SK-N-SH (cell line): ENCODE results near the gene DNAH1. TPM values are rescaled to one million over a fixed set of nuclear protein-coding genes. Genes with fewer than 3 reads are reported as not detected.

ENCODE experiments used
- CTCF ChIA-PET: fragments of 300-600, 350-600 bp; formaldehyde crosslinking; extraction: SDS; loops from one replicate; lab custom pipeline; 2021; lab: Yijun Ruan, JAX
- POLR2A ChIA-PET: fragments of 350-600 bp; sonication (Branson Sonifier 250); formaldehyde crosslinking; extraction: SDS; loops from one replicate; lab custom pipeline; 2020; ENCODE audit warnings: antibody characterized with exemption, inconsistent platforms; lab: Yijun Ruan, JAX
- DNase-seq: peaks from one replicate; pipeline ENCODE4 v3.0.0; 2012
- H2AFZ ChIP-seq: fragments of 200-600 bp; sonication (generic); 2 replicates; pipeline ENCODE4 v1.8.1; 2016; ENCODE audit warnings: antibody characterized with exemption, mild to moderate bottlenecking, low read depth
- H3F3A ChIP-seq: fragments of 200-600 bp; sonication (generic); replicated peaks from 2 replicates; pipeline ENCODE3; 2016; ENCODE audit warnings: antibody characterized with exemption, mild to moderate bottlenecking; ENCODE audit not compliant: insufficient read depth
- H3K27ac ChIP-seq, 2 experiments: fragments of 200-500 bp in 1 of 2; fragments of 200-600 bp in 1 of 2; sonication (Bioruptor generic) in 1 of 2; sonication (generic), shearing (Covaris generic) in 1 of 2; 2 replicates each; pipeline versions ENCODE4 v1.5.1 to v1.6.1; 2014 to 2016; ENCODE audit warnings: low read depth in 2 of 2, inconsistent platforms in 1 of 2, low read length in 1 of 2, mild to moderate bottlenecking in 1 of 2, mixed read lengths in 1 of 2
- H3K27me3 ChIP-seq: fragments of 200-600 bp; sonication (generic), shearing (Covaris generic); 2 replicates; pipeline ENCODE4 v1.6.1; 2016; ENCODE audit warnings: mixed run types; ENCODE audit not compliant: insufficient read depth
- H3K36me3 ChIP-seq, 2 experiments: fragments of 200-500 bp in 1 of 2; fragments of 200-600 bp in 1 of 2; sonication (Bioruptor generic) in 1 of 2; sonication (generic) in 1 of 2; replicated peaks in 1 of 2; 2 replicates each; pipeline versions ENCODE3 to v1.5.1; 2014 to 2016; ENCODE audit warnings: low read length in 1 of 2, mild to moderate bottlenecking in 1 of 2; ENCODE audit not compliant: insufficient read depth in 2 of 2, control insufficient read depth in 1 of 2
- H3K4me1 ChIP-seq, 2 experiments: fragments of 200-500 bp in 1 of 2; fragments of 200-600 bp in 1 of 2; sonication (Bioruptor generic) in 1 of 2; sonication (generic), shearing (Covaris generic) in 1 of 2; 2 replicates each; pipeline versions ENCODE4 v1.5.1 to v1.6.1; 2014 to 2016; ENCODE audit warnings: low read depth in 1 of 2, low read length in 1 of 2, mixed run types in 1 of 2; ENCODE audit not compliant: insufficient read depth in 2 of 2, control insufficient read depth in 1 of 2
- H3K4me2 ChIP-seq: fragments of 200-600 bp; sonication (generic), shearing (Covaris generic); 2 replicates; pipeline ENCODE4 v1.6.1; 2017; ENCODE audit warnings: mixed run types
- H3K4me3 ChIP-seq, 2 experiments: fragments of 200-500 bp in 1 of 2; fragments of 200-600 bp in 1 of 2; sonication (Bioruptor generic) in 1 of 2; sonication (generic), shearing (Covaris generic) in 1 of 2; 2 replicates each; pipeline versions ENCODE4 v1.5.1 to v1.8.1; 2014 to 2016; ENCODE audit warnings: low read depth in 2 of 2, inconsistent platforms in 1 of 2, low read length in 1 of 2, mild to moderate bottlenecking in 1 of 2, mixed read lengths in 1 of 2, moderate library complexity in 1 of 2
- H3K79me2 ChIP-seq: fragments of 200-600 bp; sonication (generic); 2 replicates; pipeline ENCODE4 v1.8.1; 2017; ENCODE audit warnings: mild to moderate bottlenecking; ENCODE audit not compliant: insufficient read depth
- H3K9ac ChIP-seq: fragments of 200-600 bp; sonication (generic); 2 replicates; pipeline ENCODE4 v1.6.1; 2017; ENCODE audit warnings: mixed run types
- H3K9me2 ChIP-seq: fragments of 200-600 bp; sonication (generic); 2 replicates; pipeline ENCODE4 v1.6.1; 2017; ENCODE audit warnings: mixed run types
- H3K9me3 ChIP-seq: fragments of 200-600 bp; sonication (generic); 2 replicates; pipeline ENCODE4 v1.6.1; 2017; ENCODE audit warnings: mixed run types, mild to moderate bottlenecking, moderate library complexity
- H4K20me1 ChIP-seq: fragments of 200-600 bp; sonication (generic); 2 replicates; pipeline ENCODE4 v1.6.1; 2017; ENCODE audit warnings: mild to moderate bottlenecking, mixed run types; ENCODE audit not compliant: insufficient read depth
- CHD2 ChIP-seq: fragments of 150-350 bp; IDR thresholded peaks from 2 replicates; pipeline ENCODE4 v1.6.1; 2018; ENCODE audit warnings: low read length; ENCODE audit not compliant: partially characterized antibody
- ELF1 ChIP-seq: IDR thresholded peaks from 2 replicates; pipeline ENCODE4 v1.4.0; 2012
- EP300 ChIP-seq, 2 experiments: IDR thresholded peaks; 2 replicates each; pipeline versions ENCODE4 v1.4.0 to v1.6.1; 2012; ENCODE audit warnings: borderline replicate concordance in 1 of 2, low read depth in 1 of 2, low read length in 1 of 2
- FOSL2 ChIP-seq: IDR thresholded peaks from 2 replicates; pipeline ENCODE4 v1.4.0; 2012; ENCODE audit warnings: low read depth, mild to moderate bottlenecking, moderate library complexity, borderline replicate concordance
- FOXJ3 ChIP-seq: sonication (generic); formaldehyde crosslinking; IDR thresholded peaks from 2 replicates; pipeline ENCODE4 v1.5.1; 2020; ENCODE audit warnings: mild to moderate bottlenecking, missing genetic modification reagents
- FOXM1 ChIP-seq: IDR thresholded peaks from 2 replicates; pipeline ENCODE4 v1.4.0; 2012; ENCODE audit warnings: low read depth, mild to moderate bottlenecking
- GABPA ChIP-seq: IDR thresholded peaks from 2 replicates; pipeline ENCODE4 v1.4.0; 2012; ENCODE audit warnings: low read depth, mild to moderate bottlenecking
- GATA2 ChIP-seq: sonication (generic); formaldehyde crosslinking; IDR thresholded peaks from 2 replicates; pipeline ENCODE4 v1.5.0; 2020; ENCODE audit warnings: mild to moderate bottlenecking, missing genetic modification reagents
- JUND ChIP-seq: IDR thresholded peaks from 2 replicates; pipeline ENCODE4 v1.4.0; 2012
- MEF2A ChIP-seq: IDR thresholded peaks from 2 replicates; pipeline ENCODE4 v1.4.0; 2012; ENCODE audit warnings: low read depth, borderline replicate concordance
- MXI1 ChIP-seq: IDR thresholded peaks from 2 replicates; pipeline ENCODE4 v1.6.1; 2012; ENCODE audit warnings: mild to moderate bottlenecking, low read depth, low read length, improper control_type of control experiment
- NFIC ChIP-seq: IDR thresholded peaks from 2 replicates; pipeline ENCODE4 v1.4.0; 2012; ENCODE audit warnings: borderline replicate concordance
- NRF1 ChIP-seq: IDR thresholded peaks from 2 replicates; pipeline ENCODE4 v1.6.1; 2012; ENCODE audit warnings: low read depth, mild to moderate bottlenecking, low read length
- PBX3 ChIP-seq: IDR thresholded peaks from 2 replicates; pipeline ENCODE4; 2012
- POLR2AphosphoS5 ChIP-seq: IDR thresholded peaks from 2 replicates; pipeline ENCODE4 v1.6.1; 2012; ENCODE audit warnings: low read depth, low read length
- RAD21 ChIP-seq: IDR thresholded peaks from 2 replicates; pipeline ENCODE4 v1.6.1; 2012; ENCODE audit warnings: mild to moderate bottlenecking, low read length
- RCOR1 ChIP-seq: fragments of 150-350 bp; IDR thresholded peaks from 2 replicates; pipeline ENCODE4 v1.6.1; 2017; ENCODE audit warnings: antibody characterized with exemption, low read length
- RFX5 ChIP-seq: IDR thresholded peaks from 2 replicates; pipeline ENCODE4 v1.6.1; 2012; ENCODE audit warnings: mild to moderate bottlenecking, improper control_type of control experiment, low read length
- RXRA ChIP-seq: IDR thresholded peaks from 2 replicates; pipeline ENCODE4 v1.4.0; 2012; ENCODE audit warnings: low read depth, mild to moderate bottlenecking, borderline replicate concordance
- SIN3A ChIP-seq: IDR thresholded peaks from 2 replicates; pipeline ENCODE4 v1.6.1; 2012; ENCODE audit warnings: low read depth, mild to moderate bottlenecking, low read length, moderate library complexity, borderline replicate concordance
- TAF1 ChIP-seq: IDR thresholded peaks from 2 replicates; pipeline ENCODE4 v1.6.1; 2012; ENCODE audit warnings: low read depth, mild to moderate bottlenecking, low read length, moderate library complexity, borderline replicate concordance
- TEAD4 ChIP-seq: IDR thresholded peaks from 2 replicates; pipeline ENCODE4 v1.4.0; 2012; ENCODE audit warnings: mild to moderate bottlenecking, borderline replicate concordance; ENCODE audit not compliant: insufficient read depth
- ZBTB33 ChIP-seq: IDR thresholded peaks from 2 replicates; pipeline ENCODE4 v1.4.0; 2012; ENCODE audit warnings: low read depth, borderline replicate concordance
- WGBS: methylation state at CpG from one replicate; pipeline ENCODE4 v1.1.6; 2017; ENCODE audit warnings: low lambda C conversion rate; 5-methylcytosine and 5-hydroxymethylcytosine counted together
- polyA plus RNA-seq, 3 experiments: library from polyadenylated mRNA; depleted of rRNA; stranded (reverse); fragments of >200 nt; gene quantifications; 2 replicates each; pipeline ENCODE4 v1.2.3, GENCODE V29; 2012
- TF ChIP-seq, protein P1 (sequence below): fragments of 150-350 bp; IDR thresholded peaks from 2 replicates; pipeline ENCODE4 v1.6.1; 2016; ENCODE audit warnings: mild to moderate bottlenecking, low read depth, low read length
- TF ChIP-seq, protein P2 (sequence below): fragments of 150-350 bp; IDR thresholded peaks from 2 replicates; pipeline ENCODE4 v1.6.1; 2017; ENCODE audit warnings: antibody characterized with exemption, low read length, low read depth, borderline replicate concordance
- TF ChIP-seq, protein P3 (sequence below): IDR thresholded peaks from 2 replicates; pipeline ENCODE4 v1.4.0; 2012; ENCODE audit warnings: low read depth
- TF ChIP-seq, protein P4 (sequence below): fragments of 200-600 bp; sonication (generic); IDR thresholded peaks from 2 replicates; pipeline ENCODE4 v1.6.1; 2017; ENCODE audit warnings: antibody characterized with exemption, mild to moderate bottlenecking, moderate library complexity

DNAH1 gene
- polyA plus RNA-seq, 1 of the 3 experiments (the other 2 are of a cell fraction): 5.1 TPM

DNA sequence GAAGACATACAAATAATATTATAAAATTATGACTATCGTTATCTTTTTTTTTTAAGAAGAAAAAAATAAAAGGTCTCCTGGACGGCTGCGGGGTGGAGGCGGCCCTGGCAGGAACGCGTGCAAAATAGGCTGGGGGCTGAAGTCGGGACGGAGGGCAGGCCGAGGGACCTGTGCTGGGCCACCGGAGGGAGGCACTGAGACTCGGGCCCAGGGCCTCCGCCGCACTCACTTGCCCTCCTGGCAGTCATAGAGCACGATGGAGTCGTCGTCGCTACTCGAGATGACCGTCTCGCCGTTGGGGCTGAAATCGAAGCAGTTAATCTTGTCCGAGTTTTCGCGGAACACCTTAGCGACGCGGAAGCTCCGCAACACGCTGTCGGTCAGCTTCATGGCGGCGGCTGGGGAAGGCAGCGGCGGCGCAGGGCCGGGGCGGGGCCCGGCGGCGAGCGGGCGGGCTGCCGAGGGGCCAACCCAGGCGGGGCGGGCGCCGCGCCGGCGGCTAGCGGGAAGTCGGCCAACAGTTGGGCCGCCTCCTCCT lies 38.1 kb upstream of the DNAH1 start:
- H3K4me2 ChIP-seq: peak overlapping the region; percentile 96
- no peaks in the 10 kb centered on the region for H3K9me3 ChIP-seq
- H3K79me2 ChIP-seq: peaks cover 58% of the 10 kb centered on the region
- no peaks in the 10 kb centered on the region for H3K9me2 ChIP-seq
- H3K4me1 ChIP-seq: peaks cover 11 to 20% of the 10 kb centered on the region in 2 experiments; a peak in 3 of 4 replicates
- H2AFZ ChIP-seq: no peak overlapping the region
- H3F3A ChIP-seq: peaks cover 24% of the 10 kb centered on the region
- H3K4me3 ChIP-seq: peak overlapping the region; percentile 71 to 92
- peak overlapping the region; percentile 97 for H3K9ac ChIP-seq
- CTCF ChIA-PET: interaction anchor here (0.5 to 5.2 kb wide), 18 partner anchors 11 to 724 kb away, joined by 3 to 63 read pairs (median 4); partner anchors contain the start of genes GLYCTK, PPM1M and TWF2
- WGBS: 1% methylated on average over 29 of the region's 54 CpGs
- POLR2A ChIA-PET: interaction anchor here (0.6 to 5.7 kb wide), 18 partner anchors 10 to 710 kb away, joined by 3 to 67 read pairs (median 4); partner anchors contain the start of genes GLYCTK, POC1A, PPM1M and RPL29
- H3K27ac ChIP-seq: peak overlapping the region; percentile 89 to 90
- H3K27me3 ChIP-seq: no peaks in the 10 kb centered on the region
- peaks cover 0 to 19% of the 10 kb centered on the region in 2 experiments for H3K36me3 ChIP-seq
- DNase-seq: peak; percentile 80
- H4K20me1 ChIP-seq: peaks cover 47% of the 10 kb centered on the region
- no peak for TF ChIP-seq TEAD4
- TF ChIP-seq JUND: no peak
- TF ChIP-seq CHD2: no peak
- no peak for TF ChIP-seq POLR2AphosphoS5
- TF ChIP-seq ZBTB33: no peak
- TF ChIP-seq FOXJ3 (CRISPR knock-in tag): no peak
- TF ChIP-seq, protein P1, sequence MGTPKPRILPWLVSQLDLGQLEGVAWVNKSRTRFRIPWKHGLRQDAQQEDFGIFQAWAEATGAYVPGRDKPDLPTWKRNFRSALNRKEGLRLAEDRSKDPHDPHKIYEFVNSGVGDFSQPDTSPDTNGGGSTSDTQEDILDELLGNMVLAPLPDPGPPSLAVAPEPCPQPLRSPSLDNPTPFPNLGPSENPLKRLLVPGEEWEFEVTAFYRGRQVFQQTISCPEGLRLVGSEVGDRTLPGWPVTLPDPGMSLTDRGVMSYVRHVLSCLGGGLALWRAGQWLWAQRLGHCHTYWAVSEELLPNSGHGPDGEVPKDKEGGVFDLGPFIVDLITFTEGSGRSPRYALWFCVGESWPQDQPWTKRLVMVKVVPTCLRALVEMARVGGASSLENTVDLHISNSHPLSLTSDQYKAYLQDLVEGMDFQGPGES: no peak
- no peak for TF ChIP-seq RFX5
- TF ChIP-seq GABPA: no peak
- TF ChIP-seq MXI1: no peak
- no peak for TF ChIP-seq RXRA
- TF ChIP-seq, protein P2, sequence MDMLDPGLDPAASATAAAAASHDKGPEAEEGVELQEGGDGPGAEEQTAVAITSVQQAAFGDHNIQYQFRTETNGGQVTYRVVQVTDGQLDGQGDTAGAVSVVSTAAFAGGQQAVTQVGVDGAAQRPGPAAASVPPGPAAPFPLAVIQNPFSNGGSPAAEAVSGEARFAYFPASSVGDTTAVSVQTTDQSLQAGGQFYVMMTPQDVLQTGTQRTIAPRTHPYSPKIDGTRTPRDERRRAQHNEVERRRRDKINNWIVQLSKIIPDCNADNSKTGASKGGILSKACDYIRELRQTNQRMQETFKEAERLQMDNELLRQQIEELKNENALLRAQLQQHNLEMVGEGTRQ: no peak
- no peak; a peak in 1 of 4 replicates for TF ChIP-seq EP300 (IDR thresholded peaks at IDR 0.05; ENCODE audit: borderline replicate concordance in 1 of 2, low read depth in 1 of 2, low read length in 1 of 2)
- TF ChIP-seq FOXM1: no peak
- TF ChIP-seq NRF1: 0 out of 2 replicates have a peak, but pooled peaks have one; percentile 7
- TF ChIP-seq RCOR1: no peak
- TF ChIP-seq GATA2: no peak
- TF ChIP-seq TAF1: 0 out of 2 replicates have a peak, but pooled peaks have one; percentile 13
- TF ChIP-seq RAD21: no peak
- TF ChIP-seq ELF1: no peak
- TF ChIP-seq FOSL2: no peak
- TF ChIP-seq, protein P3, sequence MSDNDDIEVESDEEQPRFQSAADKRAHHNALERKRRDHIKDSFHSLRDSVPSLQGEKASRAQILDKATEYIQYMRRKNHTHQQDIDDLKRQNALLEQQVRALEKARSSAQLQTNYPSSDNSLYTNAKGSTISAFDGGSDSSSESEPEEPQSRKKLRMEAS: peak; percentile 7; the same call in 1 of the 2 replicates
- no peak for TF ChIP-seq SIN3A
- no peak for TF ChIP-seq NFIC
- TF ChIP-seq, protein P4, sequence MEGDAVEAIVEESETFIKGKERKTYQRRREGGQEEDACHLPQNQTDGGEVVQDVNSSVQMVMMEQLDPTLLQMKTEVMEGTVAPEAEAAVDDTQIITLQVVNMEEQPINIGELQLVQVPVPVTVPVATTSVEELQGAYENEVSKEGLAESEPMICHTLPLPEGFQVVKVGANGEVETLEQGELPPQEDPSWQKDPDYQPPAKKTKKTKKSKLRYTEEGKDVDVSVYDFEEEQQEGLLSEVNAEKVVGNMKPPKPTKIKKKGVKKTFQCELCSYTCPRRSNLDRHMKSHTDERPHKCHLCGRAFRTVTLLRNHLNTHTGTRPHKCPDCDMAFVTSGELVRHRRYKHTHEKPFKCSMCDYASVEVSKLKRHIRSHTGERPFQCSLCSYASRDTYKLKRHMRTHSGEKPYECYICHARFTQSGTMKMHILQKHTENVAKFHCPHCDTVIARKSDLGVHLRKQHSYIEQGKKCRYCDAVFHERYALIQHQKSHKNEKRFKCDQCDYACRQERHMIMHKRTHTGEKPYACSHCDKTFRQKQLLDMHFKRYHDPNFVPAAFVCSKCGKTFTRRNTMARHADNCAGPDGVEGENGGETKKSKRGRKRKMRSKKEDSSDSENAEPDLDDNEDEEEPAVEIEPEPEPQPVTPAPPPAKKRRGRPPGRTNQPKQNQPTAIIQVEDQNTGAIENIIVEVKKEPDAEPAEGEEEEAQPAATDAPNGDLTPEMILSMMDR: peak; percentile 41
- no peak for TF ChIP-seq MEF2A
- TF ChIP-seq PBX3: no peak
